Vagina (tissue), 2 donors: ENCODE results near the gene PCNT. TPM values are rescaled to one million over a fixed set of nuclear protein-coding genes. Genes with fewer than 3 reads are reported as not detected.

Source experiments
- DNase-seq, 2 donors: peaks; one replicate each; pipeline ENCODE4 v3.0.0-alpha.2; 2017; ENCODE audit errors: extremely low spot score in 2 of 2
- H3K27ac ChIP-seq: fragments of 200-600 bp; sonication (generic); one replicate; pipeline ENCODE4 v1.5.1; 2019
- H3K27me3 ChIP-seq: fragments of 200-600 bp; sonication (generic); one replicate; pipeline ENCODE4 v1.5.1; 2019
- H3K36me3 ChIP-seq, 2 donors: fragments of 200-600 bp; sonication (generic); one replicate each; pipeline ENCODE4 v1.5.1; 2017 to 2019
- H3K4me1 ChIP-seq: fragments of 200-600 bp; sonication (generic); one replicate; pipeline ENCODE4 v1.5.1; 2019
- H3K4me3 ChIP-seq, 2 donors: fragments of 200-600 bp; sonication (generic); 1 replicate in 1 of 2; 2 replicates in 1 of 2; pipeline ENCODE4 v1.5.1; 2016 to 2019
- H3K9me3 ChIP-seq: fragments of 200-600 bp; sonication (generic); one replicate; pipeline ENCODE4 v1.5.1; 2019
- CTCF ChIP-seq, 3 experiments: fragments of 450-650 bp in 2 of 3; fragments of 200-600 bp in 1 of 3; sonication (generic) in 1 of 3; IDR thresholded peaks; one replicate each; pipeline ENCODE4 v1.5.1; 2017 to 2019; ENCODE audit warnings: antibody characterized with exemption in 3 of 3, mild to moderate bottlenecking in 2 of 3, moderate library complexity in 2 of 3
- POLR2A ChIP-seq, 2 donors: fragments of 450-650 bp; IDR thresholded peaks; one replicate each; pipeline ENCODE4 v1.6.1; 2017; ENCODE audit warnings: antibody characterized with exemption in 2 of 2, mild to moderate bottlenecking in 2 of 2, moderate library complexity in 2 of 2
- POLR2AphosphoS5 ChIP-seq, 2 donors: sonication (generic); formaldehyde crosslinking; IDR thresholded peaks; one replicate each; pipeline ENCODE4 v1.9.0; 2017; ENCODE audit warnings: antibody characterized with exemption in 2 of 2, mild to moderate bottlenecking in 2 of 2, low read depth in 1 of 2; ENCODE audit not compliant: insufficient read depth in 1 of 2
- intact Hi-C: fragments of 100-400 bp; cut with DNase I; formaldehyde crosslinking; loops from one replicate; pipeline ENCODE4 v1.15.1; 2023
- total RNA-seq: library from RNA; depleted of rRNA; stranded (reverse); fragments of >200 nt; gene quantifications from one replicate; pipeline ENCODE4 v1.2.3, GENCODE V29; 2016

Gene PCNT
- total RNA-seq, 1 donor from 2014 or later = 35.8 TPM

- peaks cover 29% of the 10 kb centered on the region for H3K4me1 ChIP-seq
- TF ChIP-seq POLR2AphosphoS5 (IDR thresholded peaks at IDR 0.05; ENCODE audit: insufficient read depth in 1 of 2, low read depth in 1 of 2) (no peak), POLR2A (IDR thresholded peaks at IDR 0.05) (no peak), CTCF (IDR thresholded peaks at IDR 0.05) (no peak)
- no peak overlapping the region for H3K27ac ChIP-seq
- DNase-seq = no peak
- intact Hi-C loops = no loop called here
- no peak overlapping the region for H3K4me3 ChIP-seq
- H3K36me3 ChIP-seq = peaks cover 0 to 10% of the 10 kb centered on the region in 2 donors
- H3K9me3 ChIP-seq = no peaks in the 10 kb centered on the region
- no peaks in the 10 kb centered on the region for H3K27me3 ChIP-seq
Observed at GRCh38 chr21:46291561-46291960, 32.4 kb upstream of the PCNT start.

- H3K9me3 ChIP-seq = no peaks in the 10 kb centered on the region
- H3K4me3 ChIP-seq = no peak overlapping the region
- DNase-seq = no peak
- peaks cover 29% of the 10 kb centered on the region for H3K4me1 ChIP-seq
- H3K27me3 ChIP-seq = no peaks in the 10 kb centered on the region
- no peak for TF ChIP-seq POLR2AphosphoS5 (IDR thresholded peaks at IDR 0.05; ENCODE audit: insufficient read depth in 1 of 2, low read depth in 1 of 2)
- TF ChIP-seq POLR2A (IDR thresholded peaks at IDR 0.05) = no peak
- no peak for TF ChIP-seq CTCF (IDR thresholded peaks at IDR 0.05)
- H3K27ac ChIP-seq = peak overlapping the region; percentile 20
- H3K36me3 ChIP-seq = peaks cover 0 to 10% of the 10 kb centered on the region in 2 donors
- intact Hi-C loops = no loop called here
Observed at GRCh38 chr21:46294647-46295176, 29.2 kb upstream of the PCNT start.

GRCh38 chr21:46295177-46295770, 28.7 kb upstream of the PCNT start:
- peak overlapping the region; percentile 20 for H3K27ac ChIP-seq
- intact Hi-C loops = no loop called here
- peaks cover 0 to 10% of the 10 kb centered on the region in 2 donors for H3K36me3 ChIP-seq
- TF ChIP-seq CTCF (IDR thresholded peaks at IDR 0.05) (no peak), POLR2A (IDR thresholded peaks at IDR 0.05) (no peak), POLR2AphosphoS5 (IDR thresholded peaks at IDR 0.05; ENCODE audit: insufficient read depth in 1 of 2, low read depth in 1 of 2) (no peak)
- no peaks in the 10 kb centered on the region for H3K9me3 ChIP-seq
- no peak for DNase-seq
- H3K4me3 ChIP-seq = no peak overlapping the region
- H3K27me3 ChIP-seq = no peaks in the 10 kb centered on the region
- peaks cover 29% of the 10 kb centered on the region for H3K4me1 ChIP-seq

GRCh38 chr21:46295996-46296752, 27.8 kb upstream of the PCNT start:
- H3K4me3 ChIP-seq = no peak overlapping the region
- H3K27me3 ChIP-seq = no peaks in the 10 kb centered on the region
- H3K27ac ChIP-seq = no peak overlapping the region
- DNase-seq = no peak
- H3K9me3 ChIP-seq = no peaks in the 10 kb centered on the region
- intact Hi-C loops = no loop called here
- peaks cover 29% of the 10 kb centered on the region for H3K4me1 ChIP-seq
- peaks cover 0 to 9% of the 10 kb centered on the region in 2 donors for H3K36me3 ChIP-seq
- peak in 1 of 2 donors; percentile 74 for TF ChIP-seq POLR2AphosphoS5 (IDR thresholded peaks at IDR 0.05; ENCODE audit: insufficient read depth in 1 of 2, low read depth in 1 of 2)
- no peak for TF ChIP-seq POLR2A (IDR thresholded peaks at IDR 0.05)
- TF ChIP-seq CTCF (IDR thresholded peaks at IDR 0.05) = no peak
